Hematopoietic multipotent progenitor cell treated with erythropoietin and hydrocortisone succinate and interleukin-3 and kit ligand, for 17 days (in vitro differentiated cells): Measurements from ENCODE around the gene ALDH1A2.

Experiments
- DNase-seq: peaks from one replicate; pipeline ENCODE4 v3.0.0-alpha.2; 2015; ENCODE audit warnings: low spot score

ALDH1A2 gene

DNA sequence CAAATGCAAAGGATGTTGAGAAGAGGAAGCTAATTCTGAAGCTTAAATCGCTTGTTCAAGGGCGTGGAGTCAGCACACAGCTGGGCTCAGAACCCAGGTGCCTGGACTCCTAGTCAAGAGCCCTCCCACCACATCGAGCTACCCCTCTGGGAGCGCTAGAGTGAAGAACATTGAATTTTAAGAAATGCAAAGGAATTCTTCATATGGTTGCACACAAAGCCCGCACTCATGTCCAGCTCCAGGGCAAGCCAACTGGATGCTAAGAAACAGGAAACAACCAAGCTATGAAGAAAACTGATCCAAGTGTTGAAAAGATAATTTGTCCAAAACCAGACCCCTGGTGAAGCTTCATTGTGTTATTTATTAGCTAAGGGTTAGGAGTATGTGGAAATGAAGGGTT lies 122.3 kb downstream of the ALDH1A2 start:
- no peak for DNase-seq

DNA sequence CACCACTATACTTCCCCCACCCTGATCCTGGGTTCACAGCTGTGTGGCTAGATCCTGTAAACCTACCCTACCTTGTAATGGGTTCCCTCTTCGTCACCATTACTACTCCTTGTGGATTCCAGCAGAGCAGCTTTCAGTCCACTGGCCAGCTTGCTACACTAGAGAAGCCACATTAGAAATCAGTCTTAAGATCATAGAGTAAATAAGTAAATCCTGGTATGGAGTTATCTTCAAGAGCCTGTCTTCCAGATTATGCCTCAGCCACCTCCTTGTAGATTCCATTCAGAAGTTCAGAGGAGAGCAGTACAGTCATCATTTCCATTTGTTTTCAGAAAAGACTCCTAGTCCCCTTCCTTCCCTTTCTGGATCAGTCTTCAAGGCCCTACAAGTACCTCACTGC lies 123.7 kb downstream of the ALDH1A2 start:
- no peak for DNase-seq

DNA sequence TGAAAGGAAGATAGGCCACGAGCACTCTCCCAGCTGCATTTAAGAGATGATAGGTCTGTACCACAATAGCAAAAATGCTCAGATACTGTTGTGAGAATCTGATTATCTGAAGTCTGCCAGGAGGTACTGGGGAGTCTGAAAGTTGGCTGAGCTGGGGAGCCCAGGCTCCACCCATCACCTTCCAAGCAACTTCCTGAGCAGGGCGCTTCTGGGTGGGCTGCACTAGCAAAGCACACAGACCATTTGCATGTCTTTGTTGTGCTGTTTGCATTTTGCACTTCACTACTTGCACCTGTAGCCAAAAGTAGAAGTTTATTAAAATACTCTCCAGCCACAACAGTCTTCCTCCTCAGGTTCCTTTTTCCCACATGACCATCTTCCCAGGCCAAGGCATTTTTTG lies 133.2 kb downstream of the ALDH1A2 start:
- no peak for DNase-seq

DNA sequence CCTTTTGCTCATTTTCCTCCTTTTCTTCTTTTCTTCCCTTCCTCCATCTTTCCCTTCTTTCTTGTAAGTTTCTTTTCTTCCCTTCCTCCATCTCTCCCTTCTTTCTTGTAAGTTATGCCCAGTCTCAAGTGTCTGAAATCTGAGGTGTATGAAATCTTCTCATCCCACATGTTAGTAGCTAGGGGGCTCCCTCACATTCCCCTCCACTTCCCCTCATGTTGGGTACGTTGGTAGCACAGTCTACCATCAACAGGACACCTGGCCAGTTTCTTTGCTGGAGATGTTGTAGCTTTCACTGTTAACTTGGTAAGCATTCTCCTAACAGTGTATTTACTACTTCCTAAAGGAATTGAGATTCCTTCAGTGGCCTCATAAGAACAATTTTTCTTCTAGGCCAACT lies 133.9 kb downstream of the ALDH1A2 start:
- DNase-seq, result no peak

- no peak for DNase-seq
Measured at GRCh38 chr15:57927091-57927631, 138.3 kb downstream of the ALDH1A2 start.

- no peak for DNase-seq
Measured at GRCh38 chr15:57925650-57926049, 139.9 kb downstream of the ALDH1A2 start.

- no peak for DNase-seq
Measured at GRCh38 chr15:57924598-57924997, 140.9 kb downstream of the ALDH1A2 start.

- no peak for DNase-seq
Measured at GRCh38 chr15:57923750-57924149, 141.8 kb downstream of the ALDH1A2 start.

- no peak for DNase-seq
Measured at GRCh38 chr15:57923306-57923705, 142.2 kb downstream of the ALDH1A2 start.

DNA sequence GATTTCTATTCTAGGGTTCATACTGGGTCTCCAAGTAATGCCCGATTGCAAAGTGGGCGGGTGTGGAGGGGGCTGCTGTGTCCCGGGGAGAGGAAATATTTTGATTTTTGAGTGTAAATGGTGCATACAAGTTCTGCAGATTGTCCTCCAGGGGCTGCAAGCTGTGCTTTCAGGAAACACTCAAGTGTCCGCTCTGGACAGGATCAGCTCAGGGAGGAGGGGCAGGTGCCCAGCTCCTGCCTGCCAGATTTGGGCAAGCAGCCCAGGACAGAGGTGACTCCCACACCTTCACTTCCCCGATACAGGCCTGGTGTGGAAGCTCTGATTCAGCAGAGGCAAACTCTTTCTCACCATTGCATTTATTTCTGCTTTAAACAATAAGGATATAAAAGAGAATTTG lies 142.7 kb downstream of the ALDH1A2 start:
- no peak for DNase-seq

DNA sequence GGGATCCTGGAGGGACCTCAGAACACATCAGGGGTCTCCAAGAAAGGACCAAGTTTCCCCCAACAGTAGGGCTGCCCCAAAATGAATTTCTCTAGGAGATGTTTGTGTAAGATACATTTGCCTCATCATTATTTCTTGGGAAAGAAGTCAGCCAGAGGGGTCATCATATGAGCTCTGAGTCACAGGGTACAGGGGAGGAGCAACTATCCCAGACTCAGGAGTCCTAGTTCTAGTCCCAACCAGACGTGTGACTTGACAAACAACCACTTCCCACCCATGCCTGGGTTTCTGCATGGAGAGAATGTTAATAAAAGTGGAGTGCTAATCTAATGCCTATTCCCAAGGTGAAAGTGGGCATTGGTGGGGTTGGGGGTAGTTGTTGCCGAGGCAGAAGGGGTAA lies 144.1 kb downstream of the ALDH1A2 start:
- no peak for DNase-seq

- DNase-seq, result no peak
Measured at GRCh38 chr15:57920911-57921310, 144.6 kb downstream of the ALDH1A2 start.

GRCh38 chr15:57919754-57920153 lies 145.8 kb downstream of the ALDH1A2 start:
- DNase-seq, result no peak

DNA sequence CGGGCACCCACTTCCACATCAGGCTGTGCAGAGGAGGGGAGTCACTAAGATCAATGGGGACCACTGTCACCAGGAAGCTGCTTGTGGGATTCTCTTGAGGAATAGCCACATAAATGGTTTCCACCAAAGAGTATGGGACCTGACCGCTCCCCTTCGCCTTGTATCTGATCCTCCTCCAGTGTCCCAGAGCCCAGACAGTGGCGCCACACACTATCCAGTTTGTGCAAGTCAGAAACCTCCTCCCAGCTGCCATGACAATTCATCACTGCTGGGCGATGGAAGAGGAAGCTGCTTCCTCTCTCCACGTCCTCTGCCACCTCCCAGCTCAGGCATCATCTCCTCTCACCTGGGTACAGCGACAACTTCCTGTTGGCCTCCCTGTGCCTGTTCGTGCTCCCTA lies 147.5 kb downstream of the ALDH1A2 start:
- no peak for DNase-seq

DNA sequence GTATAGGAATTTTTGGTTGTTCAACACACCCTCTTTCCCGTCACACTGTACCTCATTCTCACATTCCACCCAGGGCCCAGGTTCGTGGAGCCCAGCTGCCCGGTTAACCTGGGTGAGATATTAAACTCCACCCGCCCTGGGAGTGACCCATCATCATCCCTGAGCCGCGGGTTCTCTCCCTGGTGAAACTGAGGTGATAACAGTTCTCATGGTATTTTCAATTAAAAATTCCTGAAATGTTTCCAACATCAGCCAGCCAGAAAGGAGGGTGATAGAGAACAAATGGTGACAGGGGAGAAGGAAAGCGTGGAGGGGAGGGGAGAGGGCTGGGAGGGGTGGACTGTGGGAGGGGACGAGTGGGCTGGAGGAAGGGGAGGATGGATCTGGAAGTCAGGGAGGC lies 148.8 kb downstream of the ALDH1A2 start:
- DNase-seq, result no peak

DNA sequence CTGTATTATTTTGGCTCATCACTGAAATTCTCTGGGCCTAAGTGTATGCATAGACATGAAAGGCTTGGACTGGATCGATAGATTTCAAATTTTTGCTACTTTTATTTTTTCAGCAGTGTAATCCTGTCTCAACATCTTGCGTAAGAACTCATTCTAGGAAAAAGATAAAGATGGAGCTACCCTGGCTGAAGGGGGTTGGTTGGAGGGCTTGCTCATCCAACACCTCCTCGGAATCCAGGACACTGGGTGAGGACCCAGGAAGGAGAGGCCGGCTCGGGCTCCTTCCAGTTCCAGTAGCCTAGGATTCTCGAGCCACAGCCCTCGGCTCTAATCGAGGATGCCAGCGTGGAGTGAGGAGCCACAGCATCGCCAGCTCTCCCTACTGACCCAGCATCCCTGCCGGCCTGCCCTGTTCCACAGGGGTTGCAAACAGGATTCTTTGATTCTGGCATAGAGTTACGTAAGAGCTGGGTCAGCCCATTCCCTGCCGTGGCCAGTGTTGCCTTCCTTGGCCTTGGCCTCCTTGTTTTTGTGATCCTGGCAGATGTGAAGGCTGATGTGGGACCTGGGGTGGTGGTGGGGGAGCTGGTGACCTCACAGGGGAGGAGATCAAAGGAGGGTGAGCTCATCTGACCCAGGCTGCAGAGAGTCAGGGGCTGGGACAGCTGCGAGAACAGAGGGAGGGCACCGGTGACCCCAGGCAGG lies 149.5 kb downstream of the ALDH1A2 start:
- no peak for DNase-seq

DNA sequence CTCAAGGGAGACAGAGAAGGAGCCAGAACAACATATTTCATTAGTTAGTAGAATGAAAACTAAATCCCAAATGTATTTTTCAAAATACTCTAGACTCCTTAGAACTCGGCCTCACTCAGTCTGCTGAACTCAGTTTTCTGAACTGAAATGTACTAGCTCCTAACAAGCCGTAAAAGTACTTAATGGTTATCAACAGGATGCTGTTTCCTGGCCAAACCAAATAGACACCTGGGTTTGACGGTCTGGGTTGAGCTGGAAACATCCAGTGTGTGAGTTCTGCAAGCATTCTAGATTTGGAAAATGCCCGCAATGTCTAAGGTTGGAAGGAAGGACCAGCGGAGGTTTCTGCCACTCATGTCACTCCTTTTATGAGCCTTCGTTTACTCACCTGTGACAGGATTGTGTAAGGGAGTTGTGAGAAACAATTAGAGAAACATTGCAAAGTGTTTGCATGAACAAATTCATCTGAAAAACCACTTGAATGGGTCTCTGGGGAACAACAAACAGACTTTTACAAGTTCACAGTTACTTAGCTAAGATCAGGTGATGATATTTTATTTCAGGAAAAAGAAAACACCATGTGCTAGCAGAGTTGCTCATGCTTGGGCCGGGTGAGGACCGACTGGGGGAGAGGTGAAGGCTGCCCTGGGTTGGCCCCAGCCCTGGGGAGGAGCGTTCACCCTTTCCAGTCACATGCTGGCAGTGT lies 151.0 kb downstream of the ALDH1A2 start:
- no peak for DNase-seq

DNA sequence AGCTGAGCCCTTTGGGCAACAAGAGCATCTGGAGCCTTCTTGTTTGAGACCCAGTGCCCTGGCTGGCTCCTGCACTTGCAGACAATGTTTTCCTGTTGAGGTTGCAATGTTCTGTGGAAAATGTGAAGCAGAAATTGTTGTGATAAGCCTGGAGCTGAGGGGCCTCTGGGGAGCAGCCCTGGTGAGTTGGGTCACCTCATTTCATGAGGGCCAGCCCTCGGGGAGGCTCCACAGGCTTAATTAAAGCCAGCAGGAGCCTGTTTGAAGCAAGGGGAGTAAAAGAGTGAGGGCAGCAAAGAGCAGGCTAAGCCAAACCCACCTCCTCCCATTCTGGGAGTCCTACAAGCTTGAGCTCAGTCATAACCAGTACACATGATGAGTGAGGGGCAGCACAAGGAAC lies 154.3 kb downstream of the ALDH1A2 start:
- no peak for DNase-seq

DNA sequence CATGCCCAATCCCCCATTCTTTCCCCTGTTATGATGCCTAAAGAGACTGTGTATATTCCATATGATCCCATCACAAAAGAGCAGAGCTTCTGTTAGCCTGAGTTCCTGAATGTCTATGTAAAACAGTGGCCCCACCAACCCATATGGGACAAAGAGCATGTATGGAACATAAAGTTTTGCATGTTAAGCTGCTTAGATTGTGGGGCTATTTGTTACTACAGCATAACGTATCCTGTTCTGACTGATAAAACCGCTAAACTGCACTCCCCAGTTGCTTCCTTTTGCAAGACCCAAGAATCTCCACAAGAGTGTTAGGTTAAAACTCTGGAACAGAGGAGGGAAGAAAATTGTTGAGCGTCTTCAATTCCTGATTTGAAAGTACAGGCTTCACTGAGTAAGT lies 154.8 kb downstream of the ALDH1A2 start:
- no peak for DNase-seq

DNA sequence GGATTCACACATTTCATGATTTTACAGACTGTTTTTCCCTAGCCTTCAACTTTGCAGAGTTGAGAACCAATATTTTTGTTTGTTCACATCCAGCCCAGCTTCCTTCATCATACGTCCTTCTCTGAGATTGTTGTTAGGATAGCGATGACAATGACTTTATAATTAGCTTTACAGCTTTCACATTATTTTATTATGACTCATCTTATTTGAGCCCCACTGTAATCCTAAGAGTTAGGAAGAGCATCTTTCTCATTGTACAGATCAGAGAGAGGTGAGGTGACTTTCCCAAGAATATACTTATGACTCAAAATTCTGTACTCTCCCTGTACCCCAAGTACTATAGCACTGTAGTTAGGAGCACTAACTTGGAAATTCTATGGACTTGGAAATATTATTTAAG lies 156.1 kb downstream of the ALDH1A2 start:
- no peak for DNase-seq

DNA sequence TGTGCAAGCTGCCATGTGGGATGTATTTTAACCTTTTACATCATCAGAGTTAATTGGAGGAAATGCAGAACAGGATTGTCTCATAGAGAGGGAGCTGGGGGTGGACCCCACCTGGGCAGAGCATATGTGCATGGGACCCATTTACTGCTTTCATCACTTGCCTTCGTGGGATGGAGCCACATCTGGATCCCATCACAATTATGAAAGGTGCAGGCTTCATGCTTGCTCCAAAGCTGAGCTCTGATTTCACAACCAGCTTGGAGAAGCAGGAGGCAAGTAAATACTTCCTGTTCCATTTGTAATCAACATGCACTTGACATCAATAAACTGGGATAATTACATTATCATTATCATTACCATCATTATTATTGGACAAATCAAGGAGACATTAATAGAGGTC lies 161.9 kb downstream of the ALDH1A2 start:
- no peak for DNase-seq
